Measurements from ENCODE around the gene CCND3.

Gene CCND3

GRCh38 chr6:41941280-41942066, at the start of gene CCND3:
TSS of gene CCND3 (minus strand) at chr6:41941808. CDS start at chr6:41941649, 159 bp downstream.
- DNase-seq, result peak; percentile 95

- DNase-seq, result no peak
Measured at GRCh38 chr6:41986339-41986738, 44.7 kb upstream of the CCND3 start.

GRCh38 chr6:41984623-41985022, 43.0 kb upstream of the CCND3 start:
- no peak for DNase-seq

GRCh38 chr6:41976794-41977484, 35.3 kb upstream of the CCND3 start:
- no peak for DNase-seq

- DNase-seq, result no peak
Measured at GRCh38 chr6:41975276-41975675, 33.7 kb upstream of the CCND3 start.

- no peak for DNase-seq
Measured at GRCh38 chr6:41974281-41974825, 32.7 kb upstream of the CCND3 start.

- peak; percentile 68 for DNase-seq
Measured at GRCh38 chr6:41972826-41973225, 31.2 kb upstream of the CCND3 start.

GRCh38 chr6:41970436-41970846, 28.8 kb upstream of the CCND3 start:
- no peak for DNase-seq

GRCh38 chr6:41967312-41968287, 26.0 kb upstream of the CCND3 start:
- DNase-seq, result no peak

GRCh38 chr6:41966961-41967311, 25.3 kb upstream of the CCND3 start:
- DNase-seq, result no peak

- DNase-seq, result no peak
Measured at GRCh38 chr6:41966214-41966920, 24.8 kb upstream of the CCND3 start.

GRCh38 chr6:41965429-41966213, 24.0 kb upstream of the CCND3 start:
- DNase-seq, result no peak

GRCh38 chr6:41964201-41964887, 22.7 kb upstream of the CCND3 start:
- no peak for DNase-seq

- no peak for DNase-seq
Measured at GRCh38 chr6:41963371-41963770, 21.8 kb upstream of the CCND3 start.

- no peak for DNase-seq
Measured at GRCh38 chr6:41960028-41960427, 18.4 kb upstream of the CCND3 start.

- no peak for DNase-seq
Measured at GRCh38 chr6:41958022-41958856, 16.6 kb upstream of the CCND3 start.

- no peak for DNase-seq
Measured at GRCh38 chr6:41957117-41957516, 15.5 kb upstream of the CCND3 start.

- no peak for DNase-seq
Measured at GRCh38 chr6:41955412-41955811, 13.8 kb upstream of the CCND3 start.

- DNase-seq, result no peak
Measured at GRCh38 chr6:41954668-41955067, 13.1 kb upstream of the CCND3 start.

Data from NCI-H82 (cell line).